HEK293T (cell line): Measurements from ENCODE around the gene FAM136A.

Experiments used
- CTBP1 ChIP-seq: fragments of 450-650 bp; IDR thresholded peaks from 2 replicates; pipeline ENCODE4 v1.6.1; 2016; ENCODE audit warnings: borderline replicate concordance
- ELF4 ChIP-seq: fragments of 450-650 bp; IDR thresholded peaks from 2 replicates; pipeline ENCODE4 v1.6.1; 2017; ENCODE audit warnings: antibody characterized with exemption
- FOXM1 ChIP-seq: fragments of 450-650 bp; IDR thresholded peaks from 2 replicates; pipeline ENCODE4 v1.6.1; 2017; ENCODE audit warnings: mild to moderate bottlenecking, borderline replicate concordance
- SP1 ChIP-seq: fragments of 450-650 bp; IDR thresholded peaks from 2 replicates; pipeline ENCODE4 v1.6.1; 2017

- TF ChIP-seq ELF4 (no peak), CTBP1 (no peak), SP1 (no peak), FOXM1 (no peak)
These were observed 46.0 kb upstream of the FAM136A start for GRCh38 chr2:70347831-70348230.
